Stomach smooth muscle (tissue), 2 donors: Measurements from ENCODE around the gene RTCB.
A peak's percentile ranks its signal among the peaks of the same experiment; 100 is the strongest.

ENCODE experiments used
- H3K27ac ChIP-seq: one replicate; pipeline ENCODE4 v1.7.0; 2013; ENCODE audit warnings: mild to moderate bottlenecking, low read length, inconsistent platforms
- H3K27me3 ChIP-seq, 2 donors: one replicate each; pipeline ENCODE4 v1.7.0; 2013; ENCODE audit warnings: low read length in 2 of 2; ENCODE audit not compliant: insufficient read depth in 2 of 2, control insufficient read depth in 1 of 2
- H3K36me3 ChIP-seq, 2 donors: one replicate each; pipeline ENCODE4 v1.7.0; 2013; ENCODE audit warnings: low read length in 2 of 2; ENCODE audit not compliant: control insufficient read depth in 2 of 2, insufficient read depth in 2 of 2
- H3K4me1 ChIP-seq: one replicate; pipeline ENCODE4 v1.7.0; 2013; ENCODE audit warnings: low read length; ENCODE audit not compliant: control insufficient read depth, insufficient read depth
- H3K4me3 ChIP-seq, 2 donors: one replicate each; pipeline ENCODE4 v1.7.0; 2013; ENCODE audit warnings: low read length in 2 of 2
- H3K9ac ChIP-seq, 2 donors: one replicate each; pipeline ENCODE4 v1.7.0; 2013; ENCODE audit warnings: low read length in 2 of 2, mild to moderate bottlenecking in 1 of 2
- H3K9me3 ChIP-seq, 2 donors: one replicate each; pipeline ENCODE4 v1.7.0; 2013; ENCODE audit warnings: low read length in 2 of 2; ENCODE audit not compliant: control insufficient read depth in 2 of 2
- donor health status: healthy.
- donor health status: Pancreatic carcinoma.

Gene RTCB

DNA sequence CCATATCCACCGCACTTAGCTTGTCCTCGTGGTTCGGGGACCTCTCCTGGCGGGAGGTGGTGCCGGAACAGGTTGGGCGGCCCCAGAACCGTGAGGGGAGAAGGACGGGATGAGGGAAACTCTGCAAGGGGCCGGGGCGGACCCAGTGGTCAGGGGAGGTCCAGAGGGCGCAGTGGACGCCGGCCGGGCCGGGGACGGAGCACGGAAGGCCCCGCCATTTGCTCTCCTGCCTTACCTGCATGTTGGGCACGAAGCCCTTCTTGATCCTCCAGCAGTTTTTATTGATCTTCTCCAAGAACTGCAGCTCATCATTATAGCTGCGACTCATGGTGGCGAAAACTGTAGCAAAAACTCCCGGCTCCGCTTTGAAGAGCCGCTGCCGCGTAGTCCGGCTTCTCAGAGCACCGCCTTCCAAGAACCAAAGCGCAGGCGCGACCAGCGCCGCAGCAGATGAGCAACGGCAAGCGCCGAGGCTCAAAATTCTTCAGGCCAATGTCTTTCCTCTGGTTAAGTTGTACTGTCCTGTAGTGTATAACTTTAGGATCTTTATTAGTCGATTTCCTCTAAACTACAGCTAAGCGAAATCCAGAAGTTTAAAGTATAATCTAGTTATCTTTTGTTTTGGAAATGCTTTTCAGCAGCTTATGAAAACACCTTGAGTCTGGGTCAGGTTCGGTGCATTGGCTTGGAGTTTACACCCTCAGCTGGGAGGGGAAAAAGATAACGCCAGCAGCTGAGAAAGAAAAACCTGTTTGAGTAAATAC is at the start of gene RTCB:
RTCB (minus strand) TSS at position 419 of the 764 bp plus-strand sequence; CDS start at position 328, 91 bp downstream.
- H3K9me3 ChIP-seq, result no peaks in the 10 kb centered on the region
- peaks cover 9 to 12% of the 10 kb centered on the region in 2 donors for H3K36me3 ChIP-seq
- peaks cover 19% of the 10 kb centered on the region for H3K4me1 ChIP-seq
- no peaks in the 10 kb centered on the region for H3K27me3 ChIP-seq
- peak within 1 kb of the TSS; percentile 89 to 96 for H3K4me3 ChIP-seq
- H3K9ac ChIP-seq, result peak within 1 kb of the TSS; percentile 91 to 94
- H3K27ac ChIP-seq, result peak within 1 kb of the TSS; percentile 38

GRCh38 chr22:32457031-32457430 is 45.0 kb upstream of the RTCB start:
- Histone ChIP-seq H3K4me1 (no peaks in the 10 kb centered on the region), H3K27ac (no peak overlapping the region), H3K9me3 (no peaks in the 10 kb centered on the region), H3K9ac (no peak overlapping the region), H3K27me3 (peaks cover 0 to 15% of the 10 kb centered on the region in 2 donors), H3K36me3 (no peaks in the 10 kb centered on the region), H3K4me3 (no peak overlapping the region)

DNA sequence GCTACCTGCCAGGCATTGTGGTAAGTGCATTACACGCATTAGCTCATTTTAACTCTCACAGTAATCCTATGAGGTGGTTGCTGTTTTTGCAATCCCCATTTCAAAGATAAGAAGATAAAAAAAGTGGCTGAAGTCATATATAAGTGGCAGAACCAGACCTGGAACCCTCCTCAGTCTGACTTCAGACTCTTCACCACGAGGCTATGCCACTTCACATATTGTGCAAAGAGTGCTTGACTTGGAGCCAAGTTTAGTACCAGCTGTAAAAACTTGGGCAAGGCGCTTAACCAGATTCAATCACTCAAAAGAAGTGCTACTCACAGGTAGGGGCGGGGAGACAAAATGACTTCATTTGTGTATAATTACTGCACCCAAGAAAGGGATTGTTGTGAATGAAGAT is 36.9 kb upstream of the RTCB start:
- Histone ChIP-seq H3K36me3 (no peaks in the 10 kb centered on the region), H3K9me3 (no peaks in the 10 kb centered on the region), H3K4me1 (no peaks in the 10 kb centered on the region), H3K9ac (no peak overlapping the region), H3K27me3 (peaks cover under 1 to 2% of the 10 kb centered on the region in 2 donors), H3K27ac (no peak overlapping the region), H3K4me3 (no peak overlapping the region)

GRCh38 chr22:32446321-32446720 is 34.3 kb upstream of the RTCB start:
- Histone ChIP-seq H3K27me3 (peaks cover 7 to 9% of the 10 kb centered on the region in 2 donors), H3K27ac (no peak overlapping the region), H3K4me3 (no peak overlapping the region), H3K9ac (no peak overlapping the region), H3K36me3 (no peaks in the 10 kb centered on the region), H3K4me1 (no peaks in the 10 kb centered on the region), H3K9me3 (no peaks in the 10 kb centered on the region)

DNA sequence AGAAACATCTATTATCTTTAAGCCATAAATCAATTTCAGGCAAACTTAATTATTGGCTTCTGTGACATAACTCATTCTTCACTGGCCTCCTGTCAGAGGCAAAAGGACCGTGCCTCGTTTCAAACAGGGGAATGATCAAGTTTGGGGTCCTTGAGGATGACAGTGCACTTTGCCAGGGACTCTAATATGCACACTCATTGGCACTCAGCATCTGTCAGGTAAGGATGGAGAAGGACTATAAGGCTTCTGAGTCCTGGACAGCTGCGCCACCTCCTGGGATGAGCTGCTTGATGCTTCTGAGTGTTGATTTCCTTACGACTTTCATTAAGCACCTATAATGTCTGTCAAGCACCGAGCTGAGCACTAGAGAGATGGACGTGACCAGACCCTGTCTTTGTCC is 32.0 kb upstream of the RTCB start:
- Histone ChIP-seq H3K36me3 (no peaks in the 10 kb centered on the region), H3K27me3 (peaks cover 7 to 9% of the 10 kb centered on the region in 2 donors), H3K4me3 (no peak overlapping the region), H3K9me3 (no peaks in the 10 kb centered on the region), H3K27ac (no peak overlapping the region), H3K4me1 (no peaks in the 10 kb centered on the region), H3K9ac (no peak overlapping the region)

DNA sequence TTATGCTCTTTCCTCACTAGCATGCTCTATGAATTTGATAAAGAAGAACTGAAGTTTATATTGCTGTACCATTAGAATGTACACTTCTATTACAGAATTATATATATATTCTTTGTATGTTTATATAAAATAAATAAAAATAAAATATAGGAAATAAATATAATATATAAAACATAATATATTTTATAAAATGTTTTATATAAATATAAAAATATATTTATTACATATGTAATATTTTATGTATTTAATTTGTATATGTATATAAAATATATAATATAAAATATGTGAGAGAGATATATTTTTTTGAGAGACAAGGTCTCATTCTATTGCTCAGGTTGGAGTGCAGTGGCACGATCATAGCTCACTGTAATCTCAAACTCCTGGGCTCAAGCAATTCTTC is 18.3 kb upstream of the RTCB start:
- Histone ChIP-seq H3K27me3 (no peaks in the 10 kb centered on the region), H3K9ac (no peak overlapping the region), H3K9me3 (no peaks in the 10 kb centered on the region), H3K4me1 (no peaks in the 10 kb centered on the region), H3K27ac (no peak overlapping the region), H3K4me3 (no peak overlapping the region), H3K36me3 (no peaks in the 10 kb centered on the region)

- Histone ChIP-seq H3K36me3 (no peaks in the 10 kb centered on the region), H3K9ac (no peak overlapping the region), H3K4me1 (no peaks in the 10 kb centered on the region), H3K27ac (no peak overlapping the region), H3K4me3 (no peak overlapping the region), H3K27me3 (peaks cover 0 to 2% of the 10 kb centered on the region in 2 donors), H3K9me3 (no peaks in the 10 kb centered on the region)
Observed at GRCh38 chr22:32426881-32427280, 14.8 kb upstream of the RTCB start.

DNA sequence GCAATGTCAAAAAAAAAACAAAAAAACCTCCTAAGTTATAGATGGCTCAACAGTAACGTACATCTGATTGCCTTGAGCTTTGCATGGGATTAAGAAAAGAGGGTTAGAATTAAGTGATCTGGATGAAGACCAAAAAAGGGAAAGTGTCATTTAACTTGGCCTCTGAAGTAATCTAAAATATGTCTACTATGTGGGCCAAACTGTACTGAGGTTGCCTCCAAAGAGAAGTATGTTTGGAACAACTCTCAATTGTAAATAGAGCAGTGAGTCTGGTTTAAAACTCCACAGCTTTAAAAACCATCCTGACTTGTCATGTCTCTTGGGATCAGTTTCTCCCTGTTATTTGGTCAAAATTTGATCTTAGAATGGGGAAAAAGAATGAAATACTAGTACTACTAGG is 11.6 kb upstream of the RTCB start:
- H3K4me1 ChIP-seq, result no peaks in the 10 kb centered on the region
- no peak overlapping the region for H3K9ac ChIP-seq
- H3K27ac ChIP-seq, result no peak overlapping the region
- no peaks in the 10 kb centered on the region for H3K9me3 ChIP-seq
- H3K4me3 ChIP-seq, result no peak overlapping the region
- peaks cover 0 to 2% of the 10 kb centered on the region in 2 donors for H3K27me3 ChIP-seq
- H3K36me3 ChIP-seq, result no peaks in the 10 kb centered on the region

- Histone ChIP-seq H3K4me1 (no peaks in the 10 kb centered on the region), H3K4me3 (no peak overlapping the region), H3K27ac (no peak overlapping the region), H3K27me3 (peaks cover 4% of the 10 kb centered on the region in 2 donors), H3K36me3 (no peaks in the 10 kb centered on the region), H3K9me3 (no peaks in the 10 kb centered on the region), H3K9ac (no peak overlapping the region)
Observed at GRCh38 chr22:32422062-32422461, 10.0 kb upstream of the RTCB start.

DNA sequence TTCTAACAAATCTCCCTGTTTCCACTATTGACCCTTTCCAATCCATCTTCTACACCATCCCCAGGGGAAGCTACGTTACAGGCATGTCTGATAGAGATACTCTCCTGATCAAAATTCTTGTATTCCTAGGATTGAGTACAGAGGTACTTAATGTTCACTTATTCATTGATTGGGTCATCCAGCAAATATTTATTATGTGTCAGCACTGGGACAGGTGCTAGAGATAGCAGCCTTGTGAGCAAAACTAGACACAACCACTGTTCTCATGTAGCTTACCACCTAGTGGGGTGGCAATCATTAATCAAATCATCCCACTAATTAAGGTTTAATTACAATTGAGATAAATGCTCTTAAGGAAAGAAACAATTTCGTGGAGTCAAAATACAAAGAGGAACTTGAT is 9.4 kb upstream of the RTCB start:
- Histone ChIP-seq H3K9ac (no peak overlapping the region), H3K27ac (no peak overlapping the region), H3K4me3 (no peak overlapping the region), H3K4me1 (no peaks in the 10 kb centered on the region), H3K36me3 (no peaks in the 10 kb centered on the region), H3K27me3 (peaks cover 4% of the 10 kb centered on the region in 2 donors), H3K9me3 (no peaks in the 10 kb centered on the region)

GRCh38 chr22:32417906-32418305 is 5.9 kb upstream of the RTCB start:
- no peaks in the 10 kb centered on the region for H3K9me3 ChIP-seq
- H3K36me3 ChIP-seq, result no peaks in the 10 kb centered on the region
- H3K27ac ChIP-seq, result no peak overlapping the region
- H3K27me3 ChIP-seq, result peaks cover 2 to 4% of the 10 kb centered on the region in 2 donors
- no peak overlapping the region for H3K9ac ChIP-seq
- no peak overlapping the region for H3K4me3 ChIP-seq
- H3K4me1 ChIP-seq, result no peaks in the 10 kb centered on the region
